Sigmoid colon (tissue), 4 donors: ENCODE data around the gene IL36B.

Experiments used
- CTCF ChIP-seq, 4 experiments: fragments of 450-650 bp in 3 of 4; fragments of 200-600 bp in 1 of 4; IDR thresholded peaks; one replicate each; pipeline ENCODE4 v1.5.1; 2016 to 2019; ENCODE audit warnings: antibody characterized with exemption in 4 of 4, mild to moderate bottlenecking in 3 of 4, moderate library complexity in 2 of 4
- EP300 ChIP-seq, 4 donors: sonication (generic); formaldehyde crosslinking; IDR thresholded peaks; one replicate each; pipeline ENCODE4 v1.6.1; 2017; ENCODE audit warnings: antibody characterized with exemption in 4 of 4
- POLR2A ChIP-seq, 2 donors: fragments of 450-650 bp; IDR thresholded peaks; one replicate each; pipeline ENCODE4 v1.6.1; 2016; ENCODE audit warnings: antibody characterized with exemption in 2 of 2, mild to moderate bottlenecking in 2 of 2, moderate library complexity in 2 of 2
- POLR2AphosphoS5 ChIP-seq, 4 donors: sonication (generic); formaldehyde crosslinking; IDR thresholded peaks; one replicate each; pipeline ENCODE4 v1.6.1; 2017; ENCODE audit warnings: antibody characterized with exemption in 4 of 4

DNA sequence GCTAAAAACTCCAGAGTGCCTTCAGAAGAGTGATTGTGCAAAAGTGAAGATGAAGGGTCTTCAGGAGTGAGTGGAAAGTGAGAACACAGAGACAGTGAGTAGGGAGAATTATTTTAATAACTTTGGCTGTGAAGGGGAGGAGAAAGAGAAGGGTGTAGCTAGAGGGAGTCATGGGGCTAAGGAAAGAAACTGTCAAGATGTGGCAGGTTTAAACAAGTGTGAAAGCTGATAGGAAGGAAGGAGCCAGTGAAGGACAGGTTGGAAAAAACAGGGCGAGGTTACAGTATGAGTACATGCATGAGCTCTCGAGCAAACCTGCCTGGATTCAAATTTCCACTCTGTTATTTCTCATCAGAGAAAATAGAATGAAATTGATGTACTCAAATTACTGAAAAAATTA, 32.9 kb upstream of the IL36B start:
- TF ChIP-seq CTCF (IDR thresholded peaks at IDR 0.05) (no peak), POLR2A (IDR thresholded peaks at IDR 0.05) (no peak), POLR2AphosphoS5 (IDR thresholded peaks at IDR 0.05) (no peak), EP300 (IDR thresholded peaks at IDR 0.05) (no peak)
